Peyer's patch (tissue), 4 donors: Measurements from ENCODE around the gene FLT3. TPM values are rescaled to one million over a fixed set of nuclear protein-coding genes. Genes with fewer than 3 reads are reported as not detected.
"Not testable (repeated sequence)": the region's sequence is repeated elsewhere in the genome, so short reads cannot be mapped to it uniquely, and the experiment has no call there.

Experiments
- DNase-seq, 3 donors: peaks; one replicate each; pipeline ENCODE4 v3.0.0-alpha.2; 2017 to 2019
- H3K27ac ChIP-seq, 4 donors: fragments of 200-600 bp; sonication (generic); one replicate each; pipeline ENCODE4 v1.5.1; 2016 to 2019
- H3K27me3 ChIP-seq, 2 donors: fragments of 200-600 bp; sonication (generic); one replicate each; pipeline ENCODE4 v1.5.1; 2019
- H3K36me3 ChIP-seq, 3 donors: fragments of 200-600 bp; sonication (generic); one replicate each; pipeline ENCODE4 v1.5.1; 2016 to 2019
- H3K4me1 ChIP-seq, 4 donors: fragments of 200-600 bp; sonication (generic); one replicate each; pipeline ENCODE4 v1.5.1; 2016 to 2019
- H3K4me3 ChIP-seq, 4 donors: fragments of 200-600 bp; sonication (generic); 1 replicate in 3 of 4; 2 replicates in 1 of 4; pipeline ENCODE4 v1.5.1; 2016 to 2019; ENCODE audit warnings: mild to moderate bottlenecking in 1 of 4
- H3K9me3 ChIP-seq, 4 donors: fragments of 200-600 bp; sonication (generic); one replicate each; pipeline ENCODE4 v1.5.1; 2016 to 2019; ENCODE audit warnings: mild to moderate bottlenecking in 1 of 4
- POLR2A ChIP-seq, 2 donors: fragments of 450-650 bp; IDR thresholded peaks; one replicate each; pipeline ENCODE4 v1.5.1; 2017; ENCODE audit warnings: antibody characterized with exemption in 2 of 2, mild to moderate bottlenecking in 2 of 2, moderate library complexity in 2 of 2
- total RNA-seq, 4 donors: library from RNA; depleted of rRNA; stranded (reverse); fragments of >200 nt; gene quantifications; one replicate each; pipeline ENCODE4 v1.1.0, GENCODE V29; 2016
- TF ChIP-seq, protein P1 (sequence below), 6 experiments: fragments of 450-650 bp in 4 of 6; fragments of 200-600 bp in 2 of 6; sonication (generic) in 1 of 6; IDR thresholded peaks; one replicate each; pipeline ENCODE4 v1.5.1; 2017 to 2019; ENCODE audit warnings: antibody characterized with exemption in 6 of 6, mild to moderate bottlenecking in 3 of 6, moderate library complexity in 1 of 6

The FLT3 gene
- total RNA-seq, 4 donors from 2014 or later = 0.38 to 10.7 (median 0.67) TPM; not detected in 1

DNA sequence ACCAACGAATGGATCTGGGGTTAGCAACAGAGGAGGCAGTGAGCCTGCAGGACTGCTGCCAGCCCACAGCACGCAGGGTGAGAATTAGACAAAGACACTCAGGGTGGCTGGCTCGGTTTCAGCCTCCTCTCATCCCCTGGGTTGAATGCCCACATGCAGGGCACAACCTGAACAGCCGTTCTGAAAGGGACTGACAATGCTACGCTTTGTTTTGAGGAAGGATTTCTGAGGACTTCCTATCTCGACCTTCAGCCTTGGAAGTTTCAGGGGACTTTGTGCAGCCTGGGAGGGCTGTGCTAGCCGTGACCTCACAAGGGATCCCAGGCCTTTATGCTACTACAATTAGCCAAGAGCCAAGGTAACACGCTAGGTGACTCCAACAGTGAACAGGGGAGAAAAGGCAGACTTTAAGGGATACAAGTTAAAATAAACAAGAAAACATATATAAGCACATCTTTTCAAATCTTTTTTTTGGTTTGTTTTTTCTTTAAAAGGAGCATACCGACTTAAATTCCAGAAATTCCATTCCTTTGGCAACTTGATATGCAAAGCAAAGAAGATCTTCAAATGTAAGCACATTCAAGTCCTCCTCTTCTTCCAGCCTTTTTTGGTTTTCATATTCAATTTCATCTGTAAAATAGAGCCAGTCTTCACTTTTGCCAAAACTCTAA, 77.4 kb downstream of the FLT3 start:
- no peak for DNase-seq
- H3K36me3 ChIP-seq = no peaks in the 10 kb centered on the region
- no peak overlapping the region for H3K4me3 ChIP-seq
- no peaks in the 10 kb centered on the region for H3K4me1 ChIP-seq
- no peaks in the 10 kb centered on the region for H3K27me3 ChIP-seq
- H3K27ac ChIP-seq = no peak overlapping the region
- TF ChIP-seq POLR2A (IDR thresholded peaks at IDR 0.05) = no peak
- H3K9me3 ChIP-seq = no peaks in the 10 kb centered on the region

DNA sequence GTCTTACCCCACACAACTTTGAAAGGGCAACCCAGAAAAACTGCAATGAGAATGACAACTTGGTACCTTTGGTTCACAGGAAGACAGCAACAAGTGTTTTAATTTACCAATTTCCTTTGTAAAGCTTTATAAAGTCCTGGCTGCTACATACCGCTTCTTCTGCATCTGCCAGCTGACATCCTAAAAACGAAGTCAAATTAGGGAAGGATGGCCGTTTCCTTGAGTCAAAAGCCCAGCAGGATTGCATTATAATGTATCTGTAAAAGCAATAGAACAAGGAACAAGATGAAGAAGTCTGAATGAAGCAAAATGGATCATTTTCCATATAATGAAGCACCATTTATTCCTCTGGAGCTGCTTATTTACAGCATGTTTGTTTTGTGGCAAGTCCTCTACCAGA, 86.1 kb downstream of the FLT3 start:
- no peak overlapping the region for H3K4me3 ChIP-seq
- no peak overlapping the region for H3K27ac ChIP-seq
- H3K27me3 ChIP-seq = no peaks in the 10 kb centered on the region
- DNase-seq = no peak
- TF ChIP-seq POLR2A (IDR thresholded peaks at IDR 0.05) = no peak
- TF ChIP-seq, protein P1, sequence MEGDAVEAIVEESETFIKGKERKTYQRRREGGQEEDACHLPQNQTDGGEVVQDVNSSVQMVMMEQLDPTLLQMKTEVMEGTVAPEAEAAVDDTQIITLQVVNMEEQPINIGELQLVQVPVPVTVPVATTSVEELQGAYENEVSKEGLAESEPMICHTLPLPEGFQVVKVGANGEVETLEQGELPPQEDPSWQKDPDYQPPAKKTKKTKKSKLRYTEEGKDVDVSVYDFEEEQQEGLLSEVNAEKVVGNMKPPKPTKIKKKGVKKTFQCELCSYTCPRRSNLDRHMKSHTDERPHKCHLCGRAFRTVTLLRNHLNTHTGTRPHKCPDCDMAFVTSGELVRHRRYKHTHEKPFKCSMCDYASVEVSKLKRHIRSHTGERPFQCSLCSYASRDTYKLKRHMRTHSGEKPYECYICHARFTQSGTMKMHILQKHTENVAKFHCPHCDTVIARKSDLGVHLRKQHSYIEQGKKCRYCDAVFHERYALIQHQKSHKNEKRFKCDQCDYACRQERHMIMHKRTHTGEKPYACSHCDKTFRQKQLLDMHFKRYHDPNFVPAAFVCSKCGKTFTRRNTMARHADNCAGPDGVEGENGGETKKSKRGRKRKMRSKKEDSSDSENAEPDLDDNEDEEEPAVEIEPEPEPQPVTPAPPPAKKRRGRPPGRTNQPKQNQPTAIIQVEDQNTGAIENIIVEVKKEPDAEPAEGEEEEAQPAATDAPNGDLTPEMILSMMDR (IDR thresholded peaks at IDR 0.05) = no peak
- H3K9me3 ChIP-seq = no peaks in the 10 kb centered on the region
- H3K4me1 ChIP-seq = no peaks in the 10 kb centered on the region
- no peaks in the 10 kb centered on the region for H3K36me3 ChIP-seq

DNA sequence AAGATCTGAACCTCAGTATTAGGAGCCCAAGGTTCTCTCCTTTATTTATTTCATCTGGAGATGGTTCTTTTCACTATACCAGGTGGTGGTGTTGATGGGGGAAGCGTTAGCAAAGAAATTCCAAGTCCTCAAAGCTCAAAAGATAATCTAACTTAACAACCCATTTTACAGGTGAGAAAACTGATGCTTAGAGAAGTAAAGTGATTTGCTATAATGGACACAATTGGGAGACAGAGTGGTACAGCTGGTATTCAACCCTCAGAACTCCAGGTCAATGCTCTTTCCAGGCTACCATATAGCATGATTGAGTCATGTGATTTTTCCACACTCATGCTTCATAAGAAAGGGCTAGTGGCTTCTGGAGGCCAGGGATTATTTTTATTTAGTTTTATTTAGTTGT, 86.9 kb downstream of the FLT3 start:
- Histone ChIP-seq H3K27me3 (no peaks in the 10 kb centered on the region), H3K4me1 (no peaks in the 10 kb centered on the region), H3K9me3 (no peaks in the 10 kb centered on the region), H3K27ac (no peak overlapping the region), H3K36me3 (no peaks in the 10 kb centered on the region), H3K4me3 (no peak overlapping the region)
- no peak for DNase-seq
- TF ChIP-seq, protein P1 (IDR thresholded peaks at IDR 0.05) = no peak
- TF ChIP-seq POLR2A (IDR thresholded peaks at IDR 0.05) = no peak

DNA sequence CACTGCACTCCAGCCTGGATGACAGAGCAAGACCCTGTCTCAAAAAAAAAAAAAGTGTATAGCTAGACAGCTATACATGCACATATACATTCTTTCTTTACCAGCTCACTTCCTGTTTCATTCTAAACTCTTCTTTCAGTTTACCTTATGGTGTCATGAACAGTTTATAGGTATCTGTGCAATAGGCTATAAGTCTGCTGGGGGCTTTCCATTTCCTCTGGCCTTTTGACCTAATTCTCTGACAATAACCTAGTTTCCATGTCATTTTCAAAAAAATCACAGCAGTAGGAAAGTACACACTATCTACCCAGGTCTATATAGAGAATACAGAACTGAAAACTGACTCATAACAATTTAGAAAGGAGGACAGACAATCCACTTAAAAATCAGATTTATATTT, 87.5 kb downstream of the FLT3 start:
- H3K4me3 ChIP-seq = no peak overlapping the region
- no peaks in the 10 kb centered on the region for H3K9me3 ChIP-seq
- H3K4me1 ChIP-seq = no peaks in the 10 kb centered on the region
- no peaks in the 10 kb centered on the region for H3K27me3 ChIP-seq
- no peak overlapping the region for H3K27ac ChIP-seq
- no peak for DNase-seq
- no peak for TF ChIP-seq POLR2A (IDR thresholded peaks at IDR 0.05)
- TF ChIP-seq, protein P1 (IDR thresholded peaks at IDR 0.05) = no peak
- no peaks in the 10 kb centered on the region for H3K36me3 ChIP-seq

DNA sequence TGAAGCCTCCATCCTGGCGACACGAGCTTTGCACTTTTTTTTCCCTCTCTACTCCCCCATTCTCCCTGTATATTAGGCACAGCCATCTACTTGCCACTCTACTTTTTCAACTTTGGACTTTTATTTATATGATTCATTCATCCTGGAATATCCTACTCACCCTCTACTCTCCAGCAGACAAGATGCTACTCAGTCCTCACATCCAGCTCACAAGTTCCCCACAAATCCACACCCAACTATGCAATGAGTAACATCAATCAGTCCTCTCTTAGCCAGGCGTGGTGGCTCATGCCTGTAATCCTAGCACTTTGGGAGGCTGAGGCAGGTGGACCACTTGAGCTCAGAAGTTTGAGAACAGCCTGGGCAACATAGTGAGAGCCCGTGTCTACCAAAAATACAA, 88.0 kb downstream of the FLT3 start:
- Histone ChIP-seq H3K27me3 (no peaks in the 10 kb centered on the region), H3K9me3 (no peaks in the 10 kb centered on the region), H3K4me1 (no peaks in the 10 kb centered on the region), H3K27ac (no peak overlapping the region), H3K4me3 (no peak overlapping the region), H3K36me3 (no peaks in the 10 kb centered on the region)
- DNase-seq = no peak
- no peak for TF ChIP-seq POLR2A (IDR thresholded peaks at IDR 0.05)
- TF ChIP-seq, protein P1 (IDR thresholded peaks at IDR 0.05) = no peak

DNA sequence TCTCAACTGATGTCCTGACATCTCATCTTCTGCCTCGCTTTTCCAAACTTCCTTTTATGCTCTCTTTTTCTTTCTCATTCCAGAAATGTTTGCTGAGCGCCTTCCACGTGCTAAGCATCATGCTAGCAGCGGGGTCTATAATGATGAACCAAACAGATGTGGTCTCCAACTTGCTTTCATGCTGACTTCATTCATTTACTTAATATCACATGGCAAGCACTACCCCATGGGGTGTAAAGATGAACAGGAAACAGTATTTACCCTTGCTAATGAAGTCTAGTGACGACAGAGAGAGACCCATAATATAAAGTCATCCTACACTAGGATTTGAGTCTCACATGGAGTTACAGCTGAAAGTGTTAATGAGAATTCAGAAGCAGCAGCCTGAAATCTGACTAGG, 90.3 kb downstream of the FLT3 start:
- Histone ChIP-seq H3K36me3 (no peaks in the 10 kb centered on the region), H3K4me1 (no peaks in the 10 kb centered on the region), H3K27me3 (no peaks in the 10 kb centered on the region), H3K27ac (no peak overlapping the region), H3K4me3 (no peak overlapping the region), H3K9me3 (no peaks in the 10 kb centered on the region)
- TF ChIP-seq, protein P1 (IDR thresholded peaks at IDR 0.05) = no peak
- no peak for TF ChIP-seq POLR2A (IDR thresholded peaks at IDR 0.05)
- no peak for DNase-seq

DNA sequence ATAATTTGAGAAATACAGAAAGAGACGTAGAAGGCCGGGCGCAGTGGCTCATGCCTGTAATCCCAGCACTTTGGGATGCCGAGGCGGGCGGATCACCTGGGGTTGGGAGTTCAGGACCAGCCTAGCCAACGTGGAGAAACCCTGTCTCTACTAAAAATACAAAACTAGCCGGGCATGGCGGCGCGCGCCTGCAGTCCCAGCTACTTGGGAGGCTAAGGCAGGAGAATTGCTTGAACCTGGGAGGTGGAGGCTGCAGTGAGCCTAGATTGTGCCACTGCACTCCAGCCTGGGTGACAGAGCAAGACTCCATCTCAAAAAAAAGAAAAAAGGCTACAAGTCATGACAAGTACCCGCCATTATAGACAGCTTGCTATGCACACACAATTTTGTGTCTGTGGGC, 95.4 kb downstream of the FLT3 start:
- DNase-seq, H3K27me3 ChIP-seq, H3K4me3 ChIP-seq, H3K4me1 ChIP-seq, H3K9me3 ChIP-seq, H3K27ac ChIP-seq, H3K36me3 ChIP-seq: not testable (repeated sequence)
